DOHH2 (cell line): ENCODE data around the gene DHDDS.

ENCODE experiments used
- H3F3A ChIP-seq: fragments of 200-600 bp; sonication (generic), shearing (Covaris generic); 2 replicates; pipeline ENCODE4 v1.6.0; 2016; ENCODE audit warnings: antibody characterized with exemption, mild to moderate bottlenecking; ENCODE audit not compliant: control insufficient read depth, insufficient read depth
- H3K27ac ChIP-seq: fragments of 200-600 bp; sonication (generic); 2 replicates; pipeline ENCODE4 v1.5.1; 2014; ENCODE audit warnings: low read depth, mild to moderate bottlenecking, low read length, moderate library complexity
- H3K27me3 ChIP-seq: fragments of 200-600 bp; sonication (generic); 2 replicates; pipeline ENCODE4 v1.6.1; 2014; ENCODE audit warnings: mild to moderate bottlenecking, low read length, mixed read lengths; ENCODE audit not compliant: control insufficient read depth
- H3K36me3 ChIP-seq: fragments of 200-600 bp; sonication (generic); 2 replicates; pipeline ENCODE4 v1.6.1; 2014; ENCODE audit warnings: mild to moderate bottlenecking, low read length, moderate library complexity, mixed read lengths; ENCODE audit not compliant: control insufficient read depth
- H3K4me1 ChIP-seq: fragments of 200-600 bp; sonication (generic); 2 replicates; pipeline ENCODE4 v1.6.1; 2014; ENCODE audit warnings: mild to moderate bottlenecking, low read length, mixed read lengths; ENCODE audit not compliant: control insufficient read depth
- H3K4me2 ChIP-seq: fragments of 200-600 bp; sonication (generic); 2 replicates; pipeline ENCODE4 v1.6.0; 2014; ENCODE audit warnings: mild to moderate bottlenecking, low read length, moderate library complexity
- H3K4me3 ChIP-seq: fragments of 200-600 bp; sonication (generic); 2 replicates; pipeline ENCODE4 v1.5.1; 2014; ENCODE audit warnings: mild to moderate bottlenecking, low read length, mixed read lengths
- H3K79me2 ChIP-seq: fragments of 200-600 bp; sonication (generic); 2 replicates; pipeline ENCODE4 v1.6.1; 2014; ENCODE audit warnings: mild to moderate bottlenecking, low read length, mixed read lengths; ENCODE audit not compliant: control insufficient read depth
- H3K9me2 ChIP-seq: fragments of 200-600 bp; sonication (generic); replicated peaks from 2 replicates; pipeline ENCODE4 v1.6.1; 2014; ENCODE audit warnings: mild to moderate bottlenecking, low read length, mixed read lengths; ENCODE audit not compliant: control insufficient read depth
- H3K9me3 ChIP-seq: fragments of 200-600 bp; sonication (generic); 2 replicates; pipeline ENCODE4 v1.6.1; 2014; ENCODE audit warnings: antibody characterized with exemption, low read length, mixed read lengths; ENCODE audit not compliant: control insufficient read depth, insufficient read depth
- H4K20me1 ChIP-seq: fragments of 200-600 bp; sonication (generic); 2 replicates; pipeline ENCODE4 v1.6.0; 2014; ENCODE audit warnings: low read depth, mild to moderate bottlenecking, antibody characterized with exemption, low read length, moderate library complexity; ENCODE audit not compliant: control insufficient read depth, insufficient read depth
- CTCF ChIP-seq: fragments of 200-600 bp; sonication (generic); IDR thresholded peaks from one replicate; pipeline ENCODE4 v1.5.1; 2014; ENCODE audit warnings: antibody characterized with exemption, mild to moderate bottlenecking, low read depth, low read length; ENCODE audit not compliant: poor library complexity, severe bottlenecking
- EZH2phosphoT487 ChIP-seq: fragments of 200-600 bp; sonication (generic); IDR thresholded peaks from 2 replicates; pipeline ENCODE4 v1.6.1; 2017; ENCODE audit warnings: borderline replicate concordance, mild to moderate bottlenecking, antibody characterized with exemption, low read length, moderate library complexity, mixed read lengths

DHDDS gene

GRCh38 chr1:26452459-26453183 lies 20.5 kb downstream of the DHDDS start:
- no peaks in the 10 kb centered on the region for H3K79me2 ChIP-seq
- no peaks in the 10 kb centered on the region for H3K9me3 ChIP-seq
- no peak overlapping the region for H3K4me3 ChIP-seq
- H3K9me2 ChIP-seq, result no peaks in the 10 kb centered on the region
- no peak overlapping the region for H3K4me2 ChIP-seq
- TF ChIP-seq EZH2phosphoT487 (no peak), CTCF (no peak)
- no peaks in the 10 kb centered on the region for H3K27me3 ChIP-seq
- peaks cover 4% of the 10 kb centered on the region for H3K4me1 ChIP-seq
- no peak overlapping the region for H3K27ac ChIP-seq
- peaks cover 46% of the 10 kb centered on the region for H3K36me3 ChIP-seq
- 0 out of 2 replicates have a peak, but pooled peaks cover 3% of the 10 kb centered on the region for H3F3A ChIP-seq
- H4K20me1 ChIP-seq, result no peaks in the 10 kb centered on the region

- Histone ChIP-seq H3K4me1 (no peaks in the 10 kb centered on the region), H4K20me1 (no peaks in the 10 kb centered on the region), H3F3A (0 out of 2 replicates have a peak, but pooled peaks cover 2% of the 10 kb centered on the region), H3K27me3 (no peaks in the 10 kb centered on the region), H3K9me2 (no peaks in the 10 kb centered on the region), H3K4me3 (no peak overlapping the region), H3K4me2 (no peak overlapping the region), H3K27ac (no peak overlapping the region), H3K9me3 (no peaks in the 10 kb centered on the region), H3K79me2 (no peaks in the 10 kb centered on the region), H3K36me3 (peaks cover 47% of the 10 kb centered on the region)
- no peak for TF ChIP-seq EZH2phosphoT487
- no peak for TF ChIP-seq CTCF
Observed at GRCh38 chr1:26459148-26459547, 27.0 kb downstream of the DHDDS start.

GRCh38 chr1:26459573-26460031 lies 27.5 kb downstream of the DHDDS start:
- Histone ChIP-seq H3K4me2 (no peak overlapping the region), H3K9me2 (no peaks in the 10 kb centered on the region), H3K9me3 (no peaks in the 10 kb centered on the region), H3K27me3 (no peaks in the 10 kb centered on the region), H3F3A (0 out of 2 replicates have a peak, but pooled peaks cover 2% of the 10 kb centered on the region), H3K36me3 (peaks cover 52% of the 10 kb centered on the region), H3K79me2 (no peaks in the 10 kb centered on the region), H4K20me1 (no peaks in the 10 kb centered on the region), H3K27ac (no peak overlapping the region), H3K4me1 (no peaks in the 10 kb centered on the region), H3K4me3 (no peak overlapping the region)
- TF ChIP-seq EZH2phosphoT487 (no peak), CTCF (no peak)
